ENCODE results near the gene ZNF385A.

GRCh38 chr12:54424224-54424623 lies 39.7 kb upstream of the ZNF385A start:
- TF ChIP-seq POLR2A (IDR thresholded peaks at IDR 0.05) (no peak), CTCF (IDR thresholded peaks at IDR 0.05) (no peak), EP300 (IDR thresholded peaks at IDR 0.05) (no peak)

All from upper lobe of left lung (tissue), 4 donors.